Panc1 (cell line): ENCODE data around the gene TRERF1. TPM values are rescaled to one million over a fixed set of nuclear protein-coding genes. Genes with fewer than 3 reads are reported as not detected.

Experiments
- ATAC-seq: fragments of 200-7000 bp; cut with Tn5 transposase; 2 replicates; pipeline ENCODE4 v1.9.1; 2020; ENCODE audit warnings: mild to moderate bottlenecking, moderate library complexity
- BruUV-seq: library from RNA; stranded (reverse); fragments of 400-500 nt; replicated peaks from 2 replicates; lab custom pipeline; 2021; lab: Mats Ljungman, UMichigan
- CTCF ChIA-PET: fragments of 300-600 bp; sonication (Branson Sonifier 250); formaldehyde crosslinking; loops from one replicate; lab custom pipeline; 2022; ENCODE audit warnings: antibody characterized with exemption; lab: Charles Lee
- POLR2A ChIA-PET: fragments of 300-600 bp; sonication (Branson Sonifier 250); formaldehyde crosslinking; loops from one replicate; lab custom pipeline; 2022; ENCODE audit warnings: antibody characterized with exemption; lab: Charles Lee
- DNase-seq: peaks from one replicate; pipeline ENCODE4 v3.0.0-alpha.2; 2010; ENCODE audit warnings: low read depth, low spot score
- H3K27ac ChIP-seq: 2 replicates; pipeline ENCODE4 v1.5.1; 2011; ENCODE audit warnings: mild to moderate bottlenecking, low read length, inconsistent platforms
- H3K27me3 ChIP-seq: fragments of 200-500 bp; sonication (Bioruptor generic); 2 replicates; pipeline ENCODE4 v1.6.0; 2014; ENCODE audit warnings: low read length, inconsistent platforms; ENCODE audit not compliant: control insufficient read depth, insufficient read depth
- H3K36me3 ChIP-seq: fragments of 200-500 bp; sonication (Bioruptor generic); 2 replicates; pipeline ENCODE4 v1.5.1; 2014; ENCODE audit warnings: inconsistent platforms, mild to moderate bottlenecking, low read length, moderate library complexity; ENCODE audit not compliant: control insufficient read depth, insufficient read depth
- H3K4me1 ChIP-seq: 2 replicates; pipeline ENCODE4 v1.5.1; 2011; ENCODE audit warnings: inconsistent platforms, mild to moderate bottlenecking, low read length, moderate library complexity; ENCODE audit not compliant: control insufficient read depth, insufficient read depth
- H3K4me3 ChIP-seq, 2 experiments: 2 replicates each; pipeline ENCODE4 v1.5.1; 2011 to 2012; ENCODE audit warnings: low read depth in 2 of 2, low read length in 2 of 2, mild to moderate bottlenecking in 2 of 2, inconsistent platforms in 1 of 2, moderate library complexity in 1 of 2
- H3K9me3 ChIP-seq: fragments of 200-500 bp; sonication (Bioruptor generic); 2 replicates; pipeline ENCODE4 v1.5.1; 2014; ENCODE audit warnings: low read depth, mild to moderate bottlenecking, inconsistent platforms, low read length, moderate library complexity; ENCODE audit not compliant: control insufficient read depth, insufficient read depth
- CTCF ChIP-seq: fragments of 450-650 bp; IDR thresholded peaks from 2 replicates; pipeline ENCODE4 v1.5.1; 2017; ENCODE audit warnings: mild to moderate bottlenecking
- POLR2AphosphoS5 ChIP-seq: IDR thresholded peaks from 2 replicates; pipeline ENCODE4 v1.6.1; 2012; ENCODE audit warnings: mild to moderate bottlenecking, low read depth, low read length, moderate library complexity
- REST ChIP-seq, 2 experiments: IDR thresholded peaks; 2 replicates each; pipeline ENCODE4 v1.6.1; 2011 to 2012; ENCODE audit warnings: low read depth in 2 of 2, control low read depth in 1 of 2, low read length in 1 of 2, mild to moderate bottlenecking in 1 of 2, moderate library complexity in 1 of 2; ENCODE audit not compliant: insufficient read depth in 1 of 2
- SIN3A ChIP-seq: IDR thresholded peaks from 2 replicates; pipeline ENCODE4 v1.6.1; 2012; ENCODE audit warnings: low read depth, mild to moderate bottlenecking, low read length, moderate library complexity, borderline replicate concordance; ENCODE audit not compliant: insufficient read depth
- TCF7L2 ChIP-seq: IDR thresholded peaks from 2 replicates; pipeline ENCODE4 v1.6.1; 2011; ENCODE audit warnings: mild to moderate bottlenecking, low read depth, low read length, inconsistent platforms
- in situ Hi-C: cut with HindIII; loops from 2 replicates; pipeline ENCODE4 v1.10.0; 2016; ENCODE audit warnings: low sequenced_read_pairs, low pct_unique_long_range_greater_than_20kb
- intact Hi-C: fragments of 100-400 bp; cut with micrococcal nuclease; formaldehyde crosslinking; loops from one replicate; pipeline ENCODE4 v1.10.0; 2022; ENCODE audit not compliant: unreplicated experiment
- total RNA-seq: library from RNA; stranded (reverse); gene quantifications from one replicate; pipeline ENCODE4 v1.2.1, GENCODE V29; 2021; ENCODE audit not compliant: unreplicated experiment

Gene TRERF1
- total RNA-seq, 1 experiment from 2014 or later = 30.6 TPM

- DNase-seq (no peak), ATAC-seq (peak; percentile 57; the same call in 1 of the 2 replicates)
- intact Hi-C loops = no loop called here
- H3K9me3 ChIP-seq = no peaks in the 10 kb centered on the region
- H3K4me1 ChIP-seq = peaks cover 9% of the 10 kb centered on the region; the same call in 1 of the 2 replicates
- no peaks in the 10 kb centered on the region for H3K36me3 ChIP-seq
- no TSS peak for BruUV-seq
- POLR2A ChIA-PET = no interaction called here
- CTCF ChIA-PET = no interaction called here
- in situ Hi-C loops = no loop called here
- no peak overlapping the region for H3K27ac ChIP-seq
- H3K27me3 ChIP-seq = no peaks in the 10 kb centered on the region
- H3K4me3 ChIP-seq = no peak overlapping the region
- TF ChIP-seq CTCF (no peak), SIN3A (no peak), TCF7L2 (no peak), POLR2AphosphoS5 (no peak), REST (IDR thresholded peaks at IDR 0.05; ENCODE audit: insufficient read depth in 1 of 2, low read depth in 2 of 2, low read length in 1 of 2) (no peak)
These were observed 254.0 kb downstream of the TRERF1 start for GRCh38 chr6:42197555-42198362.

- TF ChIP-seq SIN3A (no peak), CTCF (no peak), POLR2AphosphoS5 (no peak), REST (IDR thresholded peaks at IDR 0.05; ENCODE audit: insufficient read depth in 1 of 2, low read depth in 2 of 2, low read length in 1 of 2) (no peak), TCF7L2 (no peak)
- Histone ChIP-seq H3K27me3 (no peaks in the 10 kb centered on the region), H3K4me1 (peaks cover 9% of the 10 kb centered on the region; the same call in 1 of the 2 replicates), H3K27ac (no peak overlapping the region), H3K4me3 (no peak overlapping the region), H3K36me3 (no peaks in the 10 kb centered on the region), H3K9me3 (no peaks in the 10 kb centered on the region)
- in situ Hi-C loops = no loop called here
- DNase-seq (no peak), ATAC-seq (no peak)
- intact Hi-C loops = no loop called here
- CTCF ChIA-PET = no interaction called here
- POLR2A ChIA-PET = no interaction called here
- no TSS peak for BruUV-seq
These were observed 256.3 kb downstream of the TRERF1 start for GRCh38 chr6:42195415-42195814.
